DMS79 (cell line): ENCODE results near the gene NAPG.
"Not testable (repeated sequence)": the region's sequence is repeated elsewhere in the genome, so short reads cannot be mapped to it uniquely, and the experiment has no call there.

Experiments
- DNase-seq: peaks from one replicate; lab custom pipeline; 2025; lab: John Stamatoyannopoulos, UW

Gene NAPG

GRCh38 chr18:10525697-10526560 is at the start of gene NAPG:
TSS of gene NAPG (plus strand) at chr18:10526027. CDS start at chr18:10526103, 76 bp downstream.
- DNase-seq = peak; percentile 85

- no peak for DNase-seq
These were observed 49.5 kb upstream of the NAPG start for GRCh38 chr18:10476338-10476791.

DNA sequence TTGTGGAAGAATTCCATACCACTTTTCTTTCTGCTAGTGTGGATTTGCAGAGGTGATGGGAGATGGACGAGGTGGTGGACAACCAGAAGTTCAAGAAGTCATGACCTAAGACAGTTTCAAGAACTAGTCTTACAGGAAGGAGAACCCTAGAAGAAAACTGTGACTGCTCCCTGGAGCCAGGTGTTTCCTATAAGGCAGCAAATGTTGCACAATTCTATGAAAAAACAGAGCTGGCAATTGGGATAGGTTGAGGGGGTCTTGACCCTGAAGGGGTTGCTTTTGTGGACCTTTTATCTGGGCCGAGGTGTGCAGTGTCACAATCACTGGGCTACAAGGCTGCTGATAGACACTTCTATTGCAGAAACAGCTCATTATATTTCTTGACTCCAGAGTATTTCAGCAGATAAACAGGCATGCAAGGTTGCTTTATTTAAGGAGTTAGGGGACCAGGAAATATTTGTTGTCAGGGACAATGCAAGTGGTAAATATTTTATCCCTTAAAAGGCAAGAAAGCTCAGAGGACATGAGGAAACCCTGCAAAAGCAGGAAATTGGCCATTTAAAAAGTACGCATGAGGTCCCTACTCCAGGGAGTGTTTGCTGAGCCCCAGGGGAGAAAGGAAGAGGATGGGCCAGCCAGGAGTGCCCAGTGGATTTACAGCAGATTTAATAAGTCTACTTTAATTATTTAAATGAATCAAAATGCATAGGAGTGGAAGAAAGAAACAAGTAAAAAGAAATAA is 48.5 kb upstream of the NAPG start:
- no peak for DNase-seq

GRCh38 chr18:10477863-10478260 is 48.0 kb upstream of the NAPG start:
- DNase-seq = no peak

DNA sequence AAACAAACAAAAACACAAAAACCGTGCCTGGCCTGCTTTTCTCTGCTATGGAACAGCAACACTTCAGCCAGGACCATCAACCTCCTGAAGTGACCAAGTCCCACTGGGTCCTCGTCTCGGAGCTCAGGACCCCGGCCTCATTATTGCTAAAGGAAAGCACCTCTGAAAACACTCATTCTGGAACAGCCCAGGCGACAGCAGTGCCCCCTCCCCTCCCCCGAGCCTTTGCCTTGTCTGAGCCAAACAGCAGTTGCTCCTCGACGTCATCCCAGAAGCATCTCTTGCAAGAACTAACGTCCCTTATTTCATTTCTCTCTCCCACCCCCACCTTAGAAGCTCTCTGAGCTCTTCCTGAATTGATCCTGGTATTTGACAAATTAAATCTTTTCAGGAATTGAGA is 44.0 kb upstream of the NAPG start:
- no peak for DNase-seq

- DNase-seq = no peak
These were observed 43.4 kb upstream of the NAPG start for GRCh38 chr18:10482363-10482984.

DNA sequence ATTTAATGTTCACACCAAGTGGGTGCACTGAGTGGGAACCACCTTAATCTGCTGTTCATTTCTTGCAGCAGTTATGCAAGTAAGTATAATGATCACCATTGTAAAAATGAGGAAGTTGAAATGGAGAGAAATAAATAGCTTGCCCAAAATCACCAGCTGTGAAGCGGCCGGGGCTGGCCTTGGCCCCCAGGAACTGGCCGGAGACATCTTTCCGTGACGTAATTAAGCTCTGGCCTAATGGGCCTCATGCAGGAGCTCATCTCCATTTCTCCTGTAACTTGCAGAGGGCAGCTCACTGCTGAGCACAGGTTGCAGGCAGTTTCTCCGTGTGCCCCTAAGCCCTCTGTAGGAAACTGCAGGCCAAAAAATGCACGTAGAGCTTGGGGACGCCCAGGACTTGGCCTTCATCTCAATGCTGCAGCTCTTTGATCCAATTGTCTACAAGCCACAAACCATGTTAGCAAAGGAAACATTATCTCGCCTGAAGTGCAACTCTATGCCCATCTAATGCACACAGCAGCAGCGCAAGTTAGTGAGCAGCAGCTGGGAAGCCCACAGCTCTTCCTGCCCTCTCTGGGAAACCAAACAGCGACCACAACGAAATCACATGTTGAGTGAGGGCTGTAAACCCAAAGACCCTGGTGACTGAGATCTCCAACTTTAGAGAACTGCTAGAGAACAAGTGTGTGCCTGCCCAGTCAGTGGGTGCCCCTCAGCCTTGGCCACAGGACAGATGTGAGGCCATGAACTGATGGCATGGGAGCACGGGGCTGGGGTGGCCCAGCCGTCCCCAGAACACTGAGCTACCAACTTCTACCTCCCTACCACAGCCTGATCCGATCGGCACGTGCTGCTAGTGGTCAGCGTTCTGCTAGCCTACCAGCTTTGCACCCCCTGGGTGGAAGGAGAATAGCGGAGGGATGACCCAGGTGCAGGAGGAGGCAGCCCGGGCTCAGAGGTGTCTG is 42.6 kb upstream of the NAPG start:
- no peak for DNase-seq

DNA sequence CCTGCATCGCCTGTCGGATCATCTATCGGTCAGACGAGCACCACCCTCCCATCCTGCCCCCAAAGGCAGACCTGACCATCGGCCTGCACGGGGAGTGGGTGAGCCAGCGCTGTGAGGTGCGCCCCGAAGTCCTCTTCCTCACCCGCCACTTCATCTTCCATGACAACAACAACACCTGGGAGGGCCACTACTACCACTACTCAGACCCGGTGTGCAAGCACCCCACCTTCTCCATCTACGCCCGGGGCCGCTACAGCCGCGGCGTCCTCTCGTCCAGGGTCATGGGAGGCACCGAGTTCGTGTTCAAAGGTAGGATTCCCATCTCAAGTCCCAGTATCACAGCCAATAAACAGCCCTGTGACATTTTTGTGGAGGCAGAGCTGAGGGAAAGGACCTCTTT is 40.4 kb upstream of the NAPG start:
- DNase-seq = no peak

DNA sequence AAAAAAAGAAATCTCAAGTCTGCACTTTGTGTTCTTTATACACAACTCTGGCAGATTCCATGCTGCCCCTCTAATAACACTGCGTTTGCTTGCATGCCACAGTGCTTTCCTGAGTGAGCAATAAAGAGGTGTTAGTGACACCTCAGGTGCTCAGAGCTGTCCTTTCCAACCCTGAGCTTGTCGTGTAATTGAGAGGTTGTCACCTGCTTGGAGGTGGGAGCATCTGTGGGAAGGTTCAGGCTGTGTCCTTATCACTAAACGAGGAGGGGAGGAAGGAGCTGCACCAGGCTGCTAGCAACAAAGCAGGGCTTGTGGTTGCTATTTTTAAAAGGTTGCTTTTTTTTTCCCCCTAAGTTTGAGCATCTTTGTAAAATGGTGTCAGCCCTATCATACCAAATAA is 39.5 kb upstream of the NAPG start:
- no peak for DNase-seq

DNA sequence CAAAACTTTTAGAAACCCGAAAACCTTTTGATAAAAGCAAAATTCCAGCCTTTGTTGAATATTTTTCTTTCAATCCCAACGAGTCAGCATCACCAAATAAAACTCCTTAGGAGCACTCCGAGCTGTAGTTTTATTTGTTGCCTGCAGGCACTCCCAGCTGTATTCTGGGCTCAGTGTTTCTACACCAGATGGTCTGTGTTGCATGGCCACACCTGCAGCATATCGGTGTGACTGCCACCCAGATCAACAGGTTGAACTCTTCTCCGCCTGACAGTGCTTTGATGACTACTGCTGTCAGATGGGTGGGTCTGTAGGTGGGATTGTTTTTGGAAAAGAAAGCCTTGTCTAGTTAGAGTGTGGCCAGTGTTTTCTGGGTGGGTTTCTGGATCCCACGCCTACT is 38.7 kb upstream of the NAPG start:
- DNase-seq = no peak

DNA sequence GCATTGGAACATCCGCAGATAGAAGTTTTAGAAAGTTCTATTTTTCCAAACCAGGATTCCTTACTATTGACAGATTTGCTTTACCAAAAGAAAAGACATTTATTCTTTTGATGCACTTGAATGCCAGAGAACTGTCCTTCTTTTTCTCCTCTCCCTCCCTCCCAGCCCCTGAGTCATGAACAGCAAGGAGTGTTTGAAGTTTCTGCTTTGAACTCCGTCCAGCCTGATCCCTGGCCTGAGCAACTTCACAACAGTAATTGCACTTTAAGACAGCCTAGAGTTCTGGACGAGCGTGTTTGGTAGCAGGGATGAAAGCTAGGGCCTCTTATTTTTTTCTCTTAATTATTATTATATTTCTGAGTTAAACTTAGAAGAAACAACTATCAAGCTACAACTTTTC is 37.8 kb upstream of the NAPG start:
- no peak for DNase-seq

GRCh38 chr18:10490401-10491165 is 35.2 kb upstream of the NAPG start:
- DNase-seq = no peak

GRCh38 chr18:10495936-10496335 is 29.9 kb upstream of the NAPG start:
- no peak for DNase-seq

GRCh38 chr18:10497206-10497749 is 28.5 kb upstream of the NAPG start:
- DNase-seq = no peak

- no peak for DNase-seq
These were observed 26.6 kb upstream of the NAPG start for GRCh38 chr18:10499230-10499629.

- DNase-seq = no peak
These were observed 25.8 kb upstream of the NAPG start for GRCh38 chr18:10500038-10500437.

- no peak for DNase-seq
These were observed 21.1 kb upstream of the NAPG start for GRCh38 chr18:10504723-10505122.

DNA sequence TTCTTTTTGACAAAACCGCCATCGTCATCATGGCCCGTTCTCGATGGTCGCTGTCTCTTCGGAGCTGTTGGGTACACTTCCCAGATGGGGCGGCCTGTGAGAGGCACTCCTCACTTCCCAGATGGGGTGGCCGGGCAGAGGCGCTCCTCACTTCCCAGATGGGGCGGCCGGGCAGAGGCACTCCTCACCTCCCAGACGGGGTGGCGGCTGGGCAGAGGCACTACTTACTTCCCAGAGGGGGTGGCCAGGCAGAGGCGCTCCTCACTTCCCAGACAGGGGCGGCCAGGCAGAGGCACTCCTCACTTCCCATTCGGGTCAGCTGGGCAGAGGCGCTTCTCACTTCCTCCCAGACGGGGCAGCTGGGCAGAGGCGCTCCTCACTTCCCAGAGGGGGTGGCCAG is 19.9 kb upstream of the NAPG start:
- DNase-seq = not testable (repeated sequence)

- DNase-seq = no peak
These were observed 17.2 kb upstream of the NAPG start for GRCh38 chr18:10508591-10508990.

DNA sequence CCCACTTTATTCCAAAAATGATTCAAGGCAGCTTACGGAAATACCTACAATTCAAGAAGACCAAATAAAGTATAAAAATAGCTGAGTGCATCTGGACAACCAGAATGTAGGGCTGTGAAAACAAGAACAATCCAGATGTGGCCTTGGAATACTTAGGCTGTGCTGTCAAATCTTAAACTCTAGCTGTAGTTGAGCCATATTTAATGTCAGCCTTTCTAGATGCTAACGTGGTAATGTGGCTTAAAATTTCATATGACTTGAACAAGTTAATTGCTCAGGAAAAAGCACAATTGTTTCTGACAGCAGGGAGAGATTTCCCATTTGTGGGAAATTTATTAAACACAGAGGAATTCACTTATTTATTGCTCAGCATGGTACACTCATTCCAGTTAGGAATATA is 14.6 kb upstream of the NAPG start:
- DNase-seq = no peak

DNA sequence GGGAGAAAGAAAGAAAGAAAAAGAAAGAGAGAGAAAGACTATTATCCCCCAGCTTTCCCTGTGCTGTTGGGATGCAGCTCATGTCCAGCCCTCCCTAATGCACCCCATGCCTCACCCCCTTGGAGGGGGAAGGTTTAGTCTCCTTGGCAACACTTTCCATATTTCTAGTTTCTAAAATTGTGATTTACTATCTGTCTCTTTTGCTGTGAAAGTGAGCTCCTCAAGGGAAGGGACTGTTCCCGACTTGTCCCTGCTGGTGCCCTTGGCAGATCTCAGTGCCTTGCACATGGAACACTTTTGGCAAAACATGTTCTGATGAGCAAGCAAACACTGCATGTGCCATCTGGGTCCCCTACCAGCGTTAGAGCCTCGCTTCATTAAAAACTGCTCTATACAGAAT is 11.7 kb upstream of the NAPG start:
- no peak for DNase-seq
